ENCODE data around the gene ACVR2A. TPM values are rescaled to one million over a fixed set of nuclear protein-coding genes. Genes with fewer than 3 reads are reported as not detected.

Gene ACVR2A
- total and polyA plus RNA-seq, 2 of the 4 experiments (the other 2 are of a cell fraction) = 1.8 to 6.8 TPM

DNA sequence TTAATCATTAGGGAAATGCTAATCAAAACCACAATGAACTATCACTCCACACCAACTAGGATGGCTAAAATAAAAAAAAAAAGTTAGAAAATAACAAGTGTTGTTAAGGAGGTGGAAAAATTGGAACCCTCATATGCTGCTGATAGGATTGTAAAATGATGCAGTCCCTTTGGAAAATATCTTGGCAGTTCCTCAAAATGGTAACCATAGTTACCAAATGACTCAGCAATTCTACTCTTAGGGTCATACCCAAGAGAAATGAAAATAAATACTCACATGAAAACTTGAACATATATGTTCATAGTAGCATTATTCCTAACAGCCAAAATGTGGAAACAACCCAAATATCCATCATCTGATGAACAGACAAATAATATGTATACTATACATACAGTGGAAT lies 15.7 kb upstream of the ACVR2A start:
- dilution Hi-C loops (cut with HindIII; ENCODE audit: low sequenced_read_pairs, unreplicated experiment) (no loop called here), intact Hi-C loops (cut with micrococcal nuclease) (no loop called here), in situ Hi-C loops (cut with MboI; ENCODE audit: low sequenced_read_pairs) (no loop called here)
- Histone ChIP-seq H3K9me3 (ENCODE audit: control insufficient read depth, insufficient read depth, low read length) (no peaks in the 10 kb centered on the region), H3K56ac (ENCODE audit: extremely low read depth, insufficient read depth, low read length) (no peak overlapping the region), H4K91ac (ENCODE audit: insufficient read depth, low read depth, low read length) (no peak overlapping the region), H4K8ac (ENCODE audit: low read depth in 2 of 2, low read length in 2 of 2) (no peak overlapping the region; a peak in 1 of 4 replicates), H2AK9ac (replicated peaks; ENCODE audit: low read depth, low read length, poor library complexity) (no peak overlapping the region), H3K79me1 (ENCODE audit: low read depth in 1 of 2, low read length in 2 of 2) (no peaks in the 10 kb centered on the region), H3K18ac (ENCODE audit: low read depth, low read length) (no peak overlapping the region), H3K4ac (ENCODE audit: low read depth, low read length) (no peak overlapping the region), H3K27me3 (ENCODE audit: control insufficient read depth, insufficient read depth, low read length) (no peaks in the 10 kb centered on the region), H2BK15ac (ENCODE audit: low read depth, low read length) (no peak overlapping the region), H3K9ac (ENCODE audit: low read depth, low read length) (no peak overlapping the region), H4K20me1 (ENCODE audit: insufficient read depth, low read length) (no peaks in the 10 kb centered on the region), H3K4me1 (ENCODE audit: control insufficient read depth, insufficient read depth, low read length) (no peaks in the 10 kb centered on the region), H2BK20ac (ENCODE audit: low read depth, low read length) (no peak overlapping the region), H2BK120ac (ENCODE audit: low read depth, low read length) (no peak overlapping the region), H4K5ac (ENCODE audit: low read depth, low read length) (no peak overlapping the region), H2AK5ac (ENCODE audit: low read depth, low read length) (no peak overlapping the region), H3K36me3 (ENCODE audit: control insufficient read depth, insufficient read depth, low read length) (no peaks in the 10 kb centered on the region), H3K4me3 (ENCODE audit: insufficient read depth, low read depth, low read length) (no peak overlapping the region), H3K9me1 (ENCODE audit: insufficient read depth, low read length) (no peaks in the 10 kb centered on the region), H3K23ac (ENCODE audit: low read depth, low read length) (no peak overlapping the region), H3K27ac (ENCODE audit: insufficient read depth, low read length) (no peak overlapping the region), H3K14ac (replicated peaks; ENCODE audit: low read depth, low read length) (no peak overlapping the region), H2BK5ac (ENCODE audit: low read depth, low read length, poor library complexity, severe bottlenecking) (no peak overlapping the region), H2AFZ (replicated peaks; ENCODE audit: low read length, poor library complexity) (no peak overlapping the region), H3K4me2 (ENCODE audit: low read depth, low read length) (no peak overlapping the region)
- ATAC-seq (ENCODE audit: low read depth) = peak; percentile 81
- ChIA-PET CTCF (no interaction called here), POLR2A (ENCODE audit: unreplicated experiment) (no interaction called here)
- DNase-seq = peak; percentile 88
- no TSS peak for BruUV-seq (replicated peaks)
- TF ChIP-seq RFX5 (IDR thresholded peaks at IDR 0.05; ENCODE audit: low read depth, low read length) (no peak), MXI1 (IDR thresholded peaks at IDR 0.05; ENCODE audit: borderline replicate concordance, low read depth, low read length) (no peak), CTCF (conservative IDR thresholded peaks at IDR 0.05; ENCODE audit: low read depth, low read length) (no peak), BHLHE40 (IDR thresholded peaks at IDR 0.05; ENCODE audit: low read depth, low read length) (no peak), CHD1 (IDR thresholded peaks at IDR 0.05; ENCODE audit: low read depth, low read length) (no peak), SMC3 (IDR thresholded peaks at IDR 0.05; ENCODE audit: low read depth, low read length) (no peak), NFE2L2 (IDR thresholded peaks at IDR 0.05; ENCODE audit: low read depth, low read length) (peak; percentile 99), MAZ (IDR thresholded peaks at IDR 0.05; ENCODE audit: borderline replicate concordance, low read depth, low read length) (no peak), RCOR1 (IDR thresholded peaks at IDR 0.05; ENCODE audit: insufficient replicate concordance, low read length) (no peak), FOS (IDR thresholded peaks at IDR 0.05; ENCODE audit: low read depth, low read length) (no peak), ELK1 (IDR thresholded peaks at IDR 0.05; ENCODE audit: borderline replicate concordance, low read depth, low read length) (no peak), CEBPB (IDR thresholded peaks at IDR 0.05; ENCODE audit: low read depth, low read length) (no peak), RAD21 (IDR thresholded peaks at IDR 0.05; ENCODE audit: low read length) (no peak), POLR2A (IDR thresholded peaks at IDR 0.05; ENCODE audit: low read depth, low read length) (no peak), MAFK (IDR thresholded peaks at IDR 0.05; ENCODE audit: low read depth, low read length) (peak; percentile 87)
- TF ChIP-seq, protein P1, sequence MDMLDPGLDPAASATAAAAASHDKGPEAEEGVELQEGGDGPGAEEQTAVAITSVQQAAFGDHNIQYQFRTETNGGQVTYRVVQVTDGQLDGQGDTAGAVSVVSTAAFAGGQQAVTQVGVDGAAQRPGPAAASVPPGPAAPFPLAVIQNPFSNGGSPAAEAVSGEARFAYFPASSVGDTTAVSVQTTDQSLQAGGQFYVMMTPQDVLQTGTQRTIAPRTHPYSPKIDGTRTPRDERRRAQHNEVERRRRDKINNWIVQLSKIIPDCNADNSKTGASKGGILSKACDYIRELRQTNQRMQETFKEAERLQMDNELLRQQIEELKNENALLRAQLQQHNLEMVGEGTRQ (IDR thresholded peaks at IDR 0.05; ENCODE audit: low read depth, low read length) = no peak
